ENCODE data around the gene OVOL3. TPM values are rescaled to one million over a fixed set of nuclear protein-coding genes. Genes with fewer than 3 reads are reported as not detected.

Gene OVOL3
- total RNA-seq, 1 donor from 2014 or later: not detected

DNA sequence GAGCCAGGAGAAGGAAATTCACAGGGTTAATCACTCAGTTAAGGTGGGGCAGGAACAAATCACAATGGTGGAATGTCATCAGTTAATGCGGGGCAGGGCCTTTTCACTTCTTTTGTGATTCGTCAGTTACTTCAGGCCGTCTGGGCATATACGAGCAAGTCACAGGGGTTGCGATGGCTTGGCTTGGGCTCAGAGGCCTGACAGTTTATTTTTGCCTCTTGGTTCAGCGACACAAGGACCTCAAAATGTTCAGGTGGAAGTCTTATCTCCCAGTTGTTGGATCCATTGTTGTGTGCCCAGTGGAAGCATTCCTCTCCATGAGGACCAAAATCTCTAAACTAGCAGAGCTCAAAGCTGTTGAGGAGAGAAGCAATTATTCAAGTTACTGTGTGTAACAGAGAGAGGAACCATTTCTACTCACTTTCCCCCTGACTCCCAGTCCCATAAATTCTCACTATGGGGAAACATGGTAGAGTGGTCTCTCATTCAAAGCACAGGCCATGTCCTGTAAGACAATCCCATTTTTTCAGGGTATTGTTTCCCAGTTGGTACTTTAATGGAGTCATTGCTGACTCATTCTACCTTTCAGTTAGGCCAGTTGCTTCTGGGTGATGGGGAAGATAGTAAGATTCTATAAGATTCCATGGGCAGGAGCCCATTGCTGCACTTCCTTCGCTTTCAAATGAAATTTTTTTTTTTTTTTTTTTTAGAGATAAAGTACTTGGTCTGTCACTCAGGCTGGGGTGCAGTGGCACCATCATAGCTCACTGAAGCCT, 50.1 kb downstream of the OVOL3 start:
- intact Hi-C loops (cut with micrococcal nuclease): no loop called here

Other genes with a start within 250 kb of the OVOL3 start
- 0.86 and 2.0 TPM in 2 replicates for gene APLP1, start 242.6 kb upstream of the OVOL3 start, total RNA-seq
- gene NFKBID, start 210.6 kb upstream of the OVOL3 start, total RNA-seq: 42.7 and 43.0 TPM in 2 replicates
- gene HCST, start 208.6 kb upstream of the OVOL3 start, total RNA-seq: 93.1 and 96.2 TPM in 2 replicates
- 0.52 TPM in 1 of 2 replicates, not detected in the other for gene TYROBP, start 202.8 kb upstream of the OVOL3 start, total RNA-seq
- gene LRFN3, start 174.8 kb upstream of the OVOL3 start, total RNA-seq: 9.7 and 11.4 TPM in 2 replicates
- 16.1 and 16.7 TPM in 2 replicates for gene SDHAF1, start 116.0 kb upstream of the OVOL3 start, total RNA-seq
- gene SYNE4, start 102.3 kb upstream of the OVOL3 start, total RNA-seq: 2.6 and 2.7 TPM in 2 replicates
- gene ALKBH6, start 96.9 kb upstream of the OVOL3 start, total RNA-seq: 34.6 and 39.2 TPM in 2 replicates
- gene CLIP3, start 78.3 kb upstream of the OVOL3 start, total RNA-seq: 3.0 and 5.1 TPM in 2 replicates
- 4.1 and 4.4 TPM in 2 replicates for gene THAP8, start 56.9 kb upstream of the OVOL3 start, total RNA-seq
- 32.6 and 32.8 TPM in 2 replicates for gene WDR62, start 56.2 kb upstream of the OVOL3 start, total RNA-seq
- gene POLR2I, start 3.7 kb downstream of the OVOL3 start, total RNA-seq: 50.0 and 58.2 TPM in 2 replicates
- 184 and 185 TPM in 2 replicates for gene TBCB, start 4.3 kb downstream of the OVOL3 start, total RNA-seq
- gene CAPNS1, start 28.9 kb downstream of the OVOL3 start, total RNA-seq: 500 TPM in 2 replicates
- not detected in 2 replicates for gene COX7A1, start 41.3 kb downstream of the OVOL3 start, total RNA-seq
- 2.0 and 3.0 TPM in 2 replicates for gene ZNF565, start 103.5 kb downstream of the OVOL3 start, total RNA-seq
- 53.9 and 59.3 TPM in 2 replicates for gene ZNF146, start 104.0 kb downstream of the OVOL3 start, total RNA-seq

All from T-helper 2 cell treated with Interferon-gamma antibody and Interleukin-4, amounts not matched to agents 100 ng/mL and 5 ng/mL, for 36 hours (primary cell).